IPS-11a (cell line): Measurements from ENCODE around the gene GIMAP8.

Experiments used
- H3K4me3 ChIP-seq: one replicate; pipeline ENCODE4 v1.5.1; 2013; ENCODE audit warnings: low read depth, low read length, control low read depth

Gene GIMAP8

DNA sequence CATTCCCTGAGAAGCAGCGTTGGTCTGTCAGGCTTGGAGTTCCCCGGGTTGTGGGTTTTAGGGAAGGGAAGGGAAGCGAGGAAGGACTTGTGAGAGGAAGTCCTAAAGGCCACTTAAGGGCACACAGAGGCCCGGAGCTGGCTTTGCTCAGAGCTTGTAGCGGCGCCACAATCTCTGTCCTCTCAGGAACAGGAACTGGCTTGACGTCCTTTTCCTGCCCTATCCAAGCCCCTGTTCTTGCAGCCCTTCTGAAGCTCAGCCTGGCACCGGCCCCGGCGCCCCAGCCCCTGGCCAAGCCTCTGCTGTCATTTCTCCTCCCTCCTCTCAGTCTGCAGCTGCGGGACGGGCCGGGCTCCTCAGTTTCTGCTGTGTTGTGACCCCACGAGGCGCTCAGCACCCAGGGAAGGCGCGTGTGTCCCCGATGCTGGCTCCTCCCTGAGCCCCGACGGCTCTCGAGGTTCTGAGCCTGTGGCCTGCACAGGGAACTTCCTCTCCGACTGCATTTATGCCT, at the start of gene GIMAP8:
TSS of gene GIMAP8 (plus strand) at position 140 of the 511 bp plus-strand sequence. CDS start 16,069 bp downstream, outside the sequence.
- H3K4me3 ChIP-seq: no peak within 1 kb of the TSS

DNA sequence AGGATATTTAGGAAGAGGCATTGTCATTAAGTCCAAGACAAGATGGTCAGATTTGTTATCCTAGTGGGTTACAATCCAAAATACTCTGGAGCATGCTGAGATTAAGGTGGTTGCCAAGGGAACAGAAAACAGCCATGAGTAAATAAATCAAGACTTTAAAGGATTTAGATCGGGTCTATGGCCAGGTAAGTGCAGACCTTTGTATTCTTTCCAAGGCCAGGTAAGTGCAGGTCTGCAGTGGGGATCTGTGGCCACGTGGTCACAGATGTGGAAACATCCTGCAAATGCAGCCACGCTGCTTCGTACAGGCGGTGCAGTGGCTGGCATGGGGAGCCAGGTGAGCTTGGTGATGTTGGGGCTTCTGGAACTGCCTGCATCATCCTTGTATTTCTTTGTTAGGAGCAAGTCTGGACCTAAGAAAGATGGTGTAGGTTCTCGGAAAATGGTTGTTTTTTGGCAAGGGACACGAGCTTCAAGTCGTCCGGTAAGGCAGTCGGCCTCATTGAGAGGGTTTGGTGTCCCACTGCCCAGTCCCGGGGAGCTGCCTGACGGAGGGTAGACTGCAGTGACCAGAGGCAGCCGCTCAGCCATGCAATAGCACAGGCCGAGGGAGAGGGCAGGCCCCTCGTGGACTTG, 49.5 kb upstream of the GIMAP8 start:
- no peak overlapping the region for H3K4me3 ChIP-seq

DNA sequence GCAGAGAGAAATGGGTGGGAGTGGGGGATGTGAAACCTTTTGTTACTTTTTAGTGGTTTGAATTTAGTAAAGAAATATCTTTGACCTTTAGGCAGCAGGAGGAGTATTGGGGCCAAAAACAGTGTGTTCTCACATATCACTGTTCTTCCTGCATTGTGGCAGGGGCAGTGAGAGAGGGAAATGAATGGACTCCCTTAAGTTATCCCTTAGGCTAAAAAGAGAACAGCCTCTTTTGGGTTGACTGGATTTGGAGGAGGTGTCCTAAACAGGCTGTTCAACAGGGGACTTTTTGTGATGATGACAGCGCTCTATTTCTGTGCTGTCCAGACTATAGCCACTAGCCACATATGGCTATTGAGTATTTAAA, 49.0 kb upstream of the GIMAP8 start:
- H3K4me3 ChIP-seq: no peak overlapping the region

DNA sequence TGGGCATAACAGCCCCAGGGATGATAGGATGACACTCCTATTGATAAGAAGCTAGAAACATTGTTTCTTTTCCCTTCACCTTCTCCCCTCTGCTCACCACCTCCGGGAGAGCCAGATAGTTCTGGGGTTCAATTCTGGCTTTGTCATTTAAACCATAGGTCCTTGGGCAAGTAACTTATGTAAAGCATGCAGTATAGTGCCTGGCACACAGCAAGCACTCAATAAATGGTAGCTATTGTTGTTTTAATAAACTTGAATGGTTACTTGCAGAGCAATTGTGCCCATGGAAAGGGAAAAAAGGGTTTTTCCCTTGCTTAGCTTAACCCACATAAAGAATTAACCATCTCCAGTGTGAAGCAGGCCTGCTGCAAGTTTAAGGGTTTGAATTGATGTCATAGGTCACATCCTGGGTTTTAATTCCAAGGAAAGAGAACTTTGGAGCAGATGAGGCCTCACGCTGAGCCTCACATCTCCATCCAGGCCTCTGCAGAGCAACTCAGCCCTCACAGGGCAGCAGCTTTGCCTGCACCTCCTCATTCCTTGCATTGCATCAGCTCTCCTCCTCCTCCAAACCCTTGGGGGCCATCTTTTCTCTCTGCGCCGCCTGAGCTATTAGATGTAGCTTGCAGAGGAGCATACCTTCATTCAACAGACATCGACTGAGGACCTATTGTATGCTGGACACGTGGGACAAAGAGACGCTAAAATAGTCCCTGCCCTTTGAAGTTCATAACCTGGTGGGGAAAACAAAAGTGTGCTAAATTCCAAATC, 48.4 kb upstream of the GIMAP8 start:
- no peak overlapping the region for H3K4me3 ChIP-seq

DNA sequence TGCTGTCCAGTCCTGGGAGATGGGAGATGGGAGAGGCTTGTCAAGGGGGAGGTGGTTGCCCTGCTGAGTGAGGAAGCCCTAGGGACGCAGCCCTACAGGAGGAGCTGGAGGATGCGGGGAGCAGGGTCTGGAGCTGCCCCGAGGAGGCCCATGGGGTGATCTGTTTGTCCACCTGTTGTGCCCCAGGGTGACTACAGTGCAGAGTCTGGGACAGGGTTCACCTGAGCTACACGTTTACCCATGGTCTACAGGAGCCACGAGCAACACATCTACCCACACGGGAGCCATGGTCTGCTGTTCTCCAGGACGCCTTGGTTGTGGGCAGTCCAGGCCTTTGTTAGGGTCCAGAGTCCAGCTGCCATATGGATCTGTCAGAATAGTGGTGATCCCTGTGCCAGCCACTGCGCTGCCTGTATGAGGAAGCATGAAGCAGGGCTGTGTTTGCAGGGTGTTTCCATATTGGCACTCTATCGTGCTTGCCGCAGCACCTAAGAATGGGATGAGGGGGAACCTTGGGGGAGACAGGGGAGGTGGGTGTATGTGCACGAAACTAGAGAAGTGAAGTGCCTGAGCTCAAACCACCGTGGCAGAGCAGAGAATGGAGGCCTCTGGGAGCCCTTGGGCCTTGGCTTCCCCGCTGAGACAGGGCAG, 47.6 kb upstream of the GIMAP8 start:
- H3K4me3 ChIP-seq: no peak overlapping the region

DNA sequence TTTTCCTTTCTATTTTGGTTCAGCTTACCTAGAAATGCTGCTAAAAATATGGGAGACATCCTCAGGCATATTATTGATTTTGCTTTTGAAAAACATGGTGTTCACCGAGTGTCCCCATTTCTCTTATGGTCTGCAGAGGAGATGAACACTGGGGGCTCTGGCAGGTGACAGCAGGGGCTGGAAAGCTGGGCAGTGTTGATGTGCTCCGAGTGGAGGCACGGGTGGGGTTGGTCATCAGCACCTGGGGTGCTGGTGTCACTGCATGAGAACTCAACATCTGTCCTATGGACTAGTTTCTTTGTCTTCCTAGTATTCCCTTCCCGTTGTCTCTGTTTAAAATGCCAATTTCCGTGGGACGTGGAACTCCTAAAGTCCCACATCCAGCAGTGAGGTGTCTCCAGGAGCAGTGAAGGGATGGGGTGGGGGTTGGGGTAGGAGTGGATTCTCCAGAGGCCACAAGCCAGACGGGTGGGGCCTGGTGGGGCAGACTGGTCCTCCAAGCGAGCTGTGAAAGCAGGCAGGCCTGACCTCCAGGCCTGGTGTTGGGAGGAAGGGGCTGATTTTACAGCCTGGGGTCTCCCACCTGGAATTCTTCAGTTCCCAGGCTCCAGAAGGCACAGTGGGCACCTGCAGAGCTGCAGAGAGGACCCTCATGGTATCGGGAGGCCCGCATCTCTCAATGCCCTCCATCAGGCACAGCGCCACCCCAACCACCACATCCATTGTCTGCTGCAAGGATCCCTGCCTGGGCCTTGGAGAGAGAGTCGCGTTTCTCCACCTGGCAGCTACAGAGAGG, 46.9 kb upstream of the GIMAP8 start:
- no peak overlapping the region for H3K4me3 ChIP-seq

DNA sequence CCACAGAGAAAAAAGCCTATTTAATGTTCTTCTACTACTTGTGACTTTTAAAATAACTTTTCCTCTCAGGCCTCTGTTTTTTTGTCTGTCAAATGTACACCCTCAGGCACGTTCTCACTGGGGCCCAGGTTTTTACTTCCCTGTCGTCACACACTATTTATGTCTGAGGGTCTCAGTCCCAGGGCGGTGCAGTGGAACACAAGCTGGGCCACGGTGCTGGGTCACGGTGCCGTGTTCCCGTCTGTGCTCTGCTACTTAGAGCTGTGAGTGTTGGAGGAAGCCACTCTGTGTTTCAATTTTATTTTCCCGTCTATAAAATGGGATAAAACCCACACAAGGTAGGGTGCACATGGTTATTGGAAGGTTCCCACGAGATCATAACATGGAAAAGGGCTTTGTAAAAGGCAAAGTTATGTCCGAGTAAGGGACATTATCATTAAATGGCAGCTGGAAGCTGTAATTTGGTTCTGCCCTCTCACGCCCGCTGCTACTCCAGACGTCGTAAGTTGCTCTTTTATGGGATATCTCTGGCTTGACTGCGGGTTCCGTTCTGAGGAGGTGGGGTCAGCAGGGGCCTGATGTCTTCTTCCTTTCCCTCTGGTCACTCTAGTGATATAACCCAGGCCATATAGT, 46.1 kb upstream of the GIMAP8 start:
- peak overlapping the region; percentile 62 for H3K4me3 ChIP-seq

DNA sequence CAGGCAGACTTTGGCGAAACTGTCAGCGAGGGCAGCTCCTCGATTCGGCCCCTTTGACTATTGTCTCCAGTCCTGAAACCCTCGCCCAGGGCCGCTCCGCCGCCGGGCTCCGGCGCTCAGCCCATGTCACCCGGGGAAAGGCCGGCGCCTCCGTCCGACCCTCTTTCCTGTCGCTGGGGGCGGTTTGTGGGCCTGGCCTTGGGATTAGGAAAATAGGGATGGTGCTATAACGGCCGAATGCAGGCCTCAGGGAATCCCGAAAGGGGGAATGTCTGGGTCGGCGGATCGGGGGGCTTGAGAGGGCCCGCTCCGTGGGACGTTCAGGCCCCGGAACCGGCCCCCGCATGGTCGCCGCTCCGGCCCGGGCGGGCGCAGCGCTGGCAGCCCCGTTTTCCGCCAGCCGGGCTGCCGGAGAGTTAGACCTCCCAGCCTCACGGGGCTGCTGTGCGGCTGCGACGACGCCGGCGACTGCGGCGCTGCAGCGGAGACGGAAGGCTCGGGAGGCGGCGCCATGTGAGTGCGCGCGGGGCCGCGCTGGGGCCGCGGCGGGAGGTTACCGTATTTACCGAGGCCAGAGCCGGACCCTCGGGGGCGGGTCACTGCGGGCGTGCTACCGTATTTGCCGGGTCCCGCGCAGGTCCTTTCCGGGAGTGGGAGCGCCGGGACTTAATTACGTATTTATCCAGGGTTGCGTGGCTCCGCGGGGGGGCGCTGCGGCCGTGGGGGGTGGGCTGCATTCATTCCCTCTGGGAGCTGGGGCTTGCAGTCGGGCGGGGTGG, 45.4 kb upstream of the GIMAP8 start:
- peak overlapping the region; percentile 62 for H3K4me3 ChIP-seq

DNA sequence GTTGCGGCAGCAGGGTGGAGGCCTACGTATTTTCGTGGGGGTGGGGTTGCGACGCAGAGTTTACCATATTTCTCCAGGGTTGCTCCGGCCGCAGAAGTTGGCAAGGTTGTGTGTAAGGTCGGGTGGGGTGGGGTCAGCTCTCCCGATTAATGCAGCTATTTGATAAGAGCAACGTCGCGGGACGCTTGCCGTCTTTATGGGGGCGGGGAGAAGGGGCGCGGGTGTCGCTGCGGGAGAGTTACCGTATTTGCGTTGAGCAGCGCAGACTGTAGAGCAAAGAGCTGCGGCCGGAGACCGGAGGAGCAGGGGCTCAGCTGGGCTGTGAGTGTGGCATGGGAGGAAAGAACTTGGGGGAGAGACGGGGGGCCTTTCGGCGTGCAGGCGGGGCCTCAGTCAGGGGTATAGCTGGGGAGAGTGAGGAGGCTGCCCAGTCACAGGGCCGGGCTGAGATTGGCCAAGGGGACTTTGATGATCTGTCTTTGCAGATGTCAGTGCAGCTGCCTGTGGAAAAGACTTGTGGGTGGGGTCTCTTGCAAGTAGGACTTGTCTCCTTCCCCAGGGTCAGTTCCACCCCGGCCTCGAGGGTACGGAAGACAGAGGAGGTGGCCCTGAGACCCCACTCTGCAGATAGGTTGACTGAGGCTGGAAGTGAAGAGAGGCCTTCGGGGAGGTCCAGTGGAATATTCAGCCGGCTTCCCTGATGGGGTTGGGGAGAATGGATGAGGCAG, 44.7 kb upstream of the GIMAP8 start:
- peak overlapping the region; percentile 62 for H3K4me3 ChIP-seq

DNA sequence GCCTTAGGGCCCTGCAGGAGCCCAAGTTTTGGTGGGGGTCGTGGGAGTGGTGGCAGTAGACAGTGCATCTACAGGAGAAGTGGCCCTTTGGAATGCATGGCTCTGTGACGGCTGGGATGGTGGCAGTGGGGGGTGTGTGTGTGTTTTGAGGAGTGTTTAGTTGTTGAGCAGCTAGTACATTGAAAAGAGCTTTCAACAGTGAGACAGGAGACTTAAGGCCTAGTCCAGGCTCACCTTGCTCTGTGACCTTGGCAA, 44.2 kb upstream of the GIMAP8 start:
- peak overlapping the region; percentile 62 for H3K4me3 ChIP-seq

DNA sequence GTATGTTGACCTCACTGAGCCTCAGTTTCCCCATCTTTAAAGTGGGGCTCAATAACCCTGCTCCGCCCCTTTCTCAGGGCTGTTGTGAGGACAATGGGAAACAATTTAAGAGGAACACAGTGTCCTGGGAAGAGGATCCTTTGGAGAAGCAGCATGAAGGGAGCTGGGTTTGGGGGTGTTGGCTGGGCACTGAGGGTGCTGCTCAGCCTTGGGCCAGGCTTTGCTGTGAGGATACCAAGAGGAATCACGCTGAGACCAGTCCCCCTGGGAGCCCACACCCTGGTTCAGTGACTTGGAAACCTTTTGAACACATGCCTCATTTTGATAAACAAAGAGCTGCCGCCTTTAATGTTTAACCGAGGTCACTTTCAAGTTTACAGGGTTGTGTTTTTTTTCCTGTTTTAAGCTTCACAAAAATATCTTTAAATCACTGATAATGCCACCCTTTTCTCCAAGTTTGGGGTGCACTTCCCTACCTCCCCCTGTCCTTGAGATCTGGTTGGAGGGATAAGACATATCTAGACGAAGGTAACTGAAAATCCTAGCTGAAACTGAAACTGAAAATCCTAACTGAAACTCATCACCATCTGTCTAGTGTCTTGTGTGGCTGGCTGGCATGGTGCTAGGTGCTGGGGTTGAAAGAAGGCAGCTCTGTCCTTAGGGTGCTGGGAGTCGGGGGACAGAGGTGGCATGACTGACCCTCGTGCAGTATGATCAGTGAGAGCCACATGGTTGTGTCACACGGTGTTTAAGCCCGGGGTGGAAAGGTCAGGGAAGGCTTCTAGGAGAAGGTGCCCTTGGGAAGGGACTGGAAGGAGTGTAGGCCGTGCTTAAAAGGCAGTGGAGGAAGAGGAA, 43.6 kb upstream of the GIMAP8 start:
- peak overlapping the region; percentile 25 for H3K4me3 ChIP-seq

DNA sequence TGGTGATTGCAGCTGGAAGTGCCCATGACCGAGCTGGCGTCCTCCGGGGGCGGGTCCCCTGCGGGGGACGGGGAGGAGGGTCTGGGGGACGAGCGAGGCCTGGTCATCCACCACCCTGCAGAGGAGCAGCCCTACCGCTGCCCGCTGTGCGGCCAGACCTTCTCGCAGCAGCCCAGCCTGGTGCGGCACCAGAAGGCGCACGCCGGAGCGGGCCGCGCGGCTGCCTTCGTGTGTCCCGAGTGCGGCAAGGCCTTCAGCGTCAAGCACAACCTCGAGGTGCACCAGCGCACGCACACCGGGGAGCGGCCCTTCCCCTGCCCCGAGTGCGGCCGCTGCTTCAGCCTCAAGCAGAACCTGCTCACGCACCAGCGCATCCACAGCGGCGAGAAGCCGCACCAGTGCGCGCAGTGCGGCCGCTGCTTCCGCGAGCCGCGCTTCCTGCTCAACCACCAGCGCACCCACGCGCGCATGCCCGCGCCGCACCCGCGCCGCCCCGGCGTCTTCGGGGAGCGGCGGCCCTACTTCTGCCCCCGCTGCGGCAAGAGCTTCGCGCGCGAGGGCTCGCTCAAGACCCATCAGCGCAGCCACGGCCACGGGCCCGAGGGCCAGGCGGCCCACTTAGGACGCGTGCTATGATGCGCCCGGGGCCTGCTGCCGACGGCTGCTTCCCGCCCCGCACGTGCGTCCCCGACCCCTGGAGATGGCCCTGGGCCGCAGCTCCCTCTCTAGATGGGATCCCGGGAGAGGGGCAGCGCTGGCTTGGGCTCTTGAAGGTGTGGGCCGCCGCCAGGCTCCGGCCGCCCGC, 42.6 kb upstream of the GIMAP8 start:
- H3K4me3 ChIP-seq: no peak overlapping the region

DNA sequence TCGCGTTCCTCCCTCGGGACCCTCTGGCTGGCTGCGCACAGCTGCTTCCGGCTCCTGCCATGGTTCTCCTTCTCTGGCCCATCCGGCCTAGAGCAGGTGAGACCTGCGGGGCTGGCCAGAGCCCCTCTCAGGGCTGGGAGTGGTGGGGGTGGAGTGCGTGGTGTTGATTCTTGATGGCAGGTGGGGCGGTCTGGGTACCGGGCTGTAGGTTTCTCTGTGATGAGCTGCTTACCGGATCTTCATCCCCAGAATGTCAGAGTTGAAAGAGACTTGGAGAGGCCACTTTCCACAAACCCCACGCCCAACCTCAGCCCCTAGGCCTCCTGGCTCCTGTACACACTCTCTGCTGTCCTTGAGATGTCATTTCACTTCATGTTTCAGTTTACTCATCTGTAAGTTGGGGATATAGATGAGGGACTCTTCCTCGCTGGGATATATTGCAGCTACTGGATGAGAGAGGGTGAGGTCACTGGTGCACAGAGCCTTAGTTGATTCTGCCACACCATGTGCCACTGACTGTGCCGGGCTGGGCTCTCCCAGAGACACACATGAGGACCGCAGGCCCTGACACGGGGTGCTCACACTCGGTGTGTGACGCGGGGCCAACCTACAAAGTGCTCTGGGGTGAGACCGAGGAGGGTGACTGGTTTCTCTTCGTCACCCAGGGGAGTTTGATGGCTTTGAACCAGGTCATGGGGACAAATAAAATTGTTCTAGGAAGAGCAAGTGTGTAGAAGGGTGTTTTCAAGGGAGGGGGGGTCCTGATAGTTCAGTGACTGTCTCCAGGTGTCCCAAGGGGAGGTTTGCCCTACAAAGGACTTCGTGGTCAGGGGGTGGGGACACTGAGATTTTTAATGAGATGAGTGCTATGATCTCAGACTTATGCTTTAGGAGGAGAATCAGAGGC, 41.8 kb upstream of the GIMAP8 start:
- no peak overlapping the region for H3K4me3 ChIP-seq

DNA sequence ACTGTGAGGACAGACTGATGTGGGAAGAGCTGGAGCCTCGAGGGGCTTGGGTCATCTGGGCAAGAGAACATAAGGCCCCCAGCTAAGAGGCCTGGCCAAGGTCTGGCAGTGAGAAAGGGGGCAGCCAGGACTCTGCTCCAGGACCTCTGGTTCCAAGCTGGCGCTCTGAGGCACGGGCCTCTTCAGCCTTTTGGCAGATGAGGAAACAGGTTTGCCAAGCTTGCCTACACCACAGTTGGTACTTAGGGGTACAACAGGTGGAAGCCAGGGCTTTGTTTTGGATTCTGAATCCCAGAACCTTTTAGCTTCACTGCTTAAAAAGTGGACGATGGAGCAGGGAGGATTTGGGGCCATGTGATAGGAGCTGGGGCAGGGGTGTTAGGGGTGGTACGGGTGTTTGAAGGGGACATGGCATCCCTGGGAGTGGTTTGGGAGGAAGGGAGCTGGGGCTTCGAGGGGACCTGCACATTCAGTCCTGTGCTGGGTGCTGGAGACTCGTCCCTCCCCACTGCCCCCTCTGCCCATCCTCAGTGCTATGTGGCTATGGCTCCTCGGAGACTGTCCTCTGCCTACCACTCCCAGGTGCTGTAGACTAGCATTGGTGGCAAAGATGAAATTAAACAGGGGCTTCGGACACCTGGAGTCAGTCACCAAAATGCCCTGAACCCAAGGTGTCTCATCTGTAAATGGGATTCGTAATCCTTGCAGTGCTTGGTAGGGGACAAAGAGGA, 41.0 kb upstream of the GIMAP8 start:
- no peak overlapping the region for H3K4me3 ChIP-seq

DNA sequence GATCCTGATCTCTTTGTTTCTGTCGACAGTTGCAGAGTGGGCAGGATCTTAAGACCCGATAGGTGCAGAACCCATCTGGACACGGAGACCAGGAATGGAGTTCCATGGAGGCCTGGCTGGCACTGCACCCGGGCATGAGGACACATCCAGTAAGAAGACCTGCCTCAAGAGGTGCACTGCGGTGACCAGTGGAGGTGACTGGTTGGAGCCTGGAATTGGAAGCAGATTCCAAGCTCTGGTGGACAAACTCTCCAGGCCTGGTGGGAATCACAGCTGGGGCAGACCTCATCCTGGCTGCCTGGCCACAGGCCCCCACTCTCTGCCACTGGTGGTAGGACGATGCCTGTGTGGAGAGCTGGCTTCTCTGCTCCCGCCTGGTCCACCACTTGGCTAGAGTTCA, 40.3 kb upstream of the GIMAP8 start:
- no peak overlapping the region for H3K4me3 ChIP-seq

DNA sequence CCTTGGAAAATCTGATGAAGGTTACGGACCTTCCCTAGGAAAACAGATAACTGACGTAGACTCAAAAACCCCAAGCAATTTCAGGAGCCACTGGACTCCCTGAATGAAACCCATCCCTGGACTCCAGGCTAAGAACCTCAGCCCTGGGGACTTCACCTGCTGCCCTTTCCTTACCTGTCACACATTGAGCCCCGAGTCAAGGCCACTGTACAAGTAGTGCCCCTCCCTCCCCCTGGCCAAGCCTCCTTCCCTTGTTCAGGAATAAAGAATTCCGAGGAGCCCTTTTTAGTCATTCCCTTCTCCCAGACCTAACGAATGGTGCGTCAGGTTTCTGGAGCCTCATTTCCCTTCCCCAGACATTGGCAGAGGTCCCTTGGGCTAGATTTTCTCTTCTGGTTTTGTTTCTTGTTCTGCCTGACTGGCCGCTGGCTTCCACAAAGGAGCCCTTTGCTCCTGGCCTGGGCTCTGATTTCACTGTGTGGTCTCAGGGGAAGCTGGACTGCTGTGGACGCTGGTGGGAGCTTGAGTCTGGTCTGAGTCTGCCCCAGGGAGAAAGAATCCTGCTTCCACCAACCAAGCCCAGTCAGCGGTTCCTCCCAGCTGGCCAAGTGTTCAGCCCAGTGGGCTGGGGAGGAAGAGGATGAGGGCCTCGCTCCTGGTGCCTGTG, 39.6 kb upstream of the GIMAP8 start:
- H3K4me3 ChIP-seq: no peak overlapping the region
